Keratinocyte (primary cell): ENCODE measurements around the gene FAM162B. TPM values are rescaled to one million over a fixed set of nuclear protein-coding genes. Genes with fewer than 3 reads are reported as not detected.

Experiments used
- DNase-seq: peaks from one replicate; pipeline ENCODE4 v3.0.0-alpha.2; 2011; ENCODE audit warnings: low read depth, missing footprints, low spot score
- FAIRE-seq: peaks from 2 replicates; lab custom pipeline; 2011; peaks lifted over from hg19 to GRCh38; lab: Jason Lieb, UNC
- H2AFZ ChIP-seq: 2 replicates; pipeline ENCODE4 v1.6.0; 2012; ENCODE audit warnings: low read length, control low read depth, inconsistent platforms; ENCODE audit not compliant: control insufficient read depth
- H3K27ac ChIP-seq: 2 replicates; pipeline ENCODE4 v1.5.1; 2011; ENCODE audit warnings: low read length; ENCODE audit not compliant: control insufficient read depth, insufficient read depth
- H3K27me3 ChIP-seq: 3 replicates; pipeline ENCODE4 v1.6.0; 2011; ENCODE audit warnings: low read length; ENCODE audit not compliant: control insufficient read depth, insufficient read depth; ENCODE audit errors: extremely low read depth
- H3K36me3 ChIP-seq, 2 experiments: 2 replicates in 1 of 2; 3 replicates in 1 of 2; pipeline ENCODE4 v1.5.1; 2011; ENCODE audit warnings: low read length in 2 of 2, mild to moderate bottlenecking in 1 of 2; ENCODE audit not compliant: control insufficient read depth in 2 of 2, insufficient read depth in 2 of 2; ENCODE audit errors: extremely low read depth in 1 of 2
- H3K4me1 ChIP-seq: 3 replicates; pipeline ENCODE4 v1.5.1; 2011; ENCODE audit warnings: low read length; ENCODE audit not compliant: control insufficient read depth, insufficient read depth; ENCODE audit errors: extremely low read depth
- H3K4me2 ChIP-seq: 3 replicates; pipeline ENCODE4 v1.6.0; 2011; ENCODE audit warnings: low read depth, low read length; ENCODE audit not compliant: control insufficient read depth, insufficient read depth; ENCODE audit errors: extremely low read depth
- H3K4me3 ChIP-seq, 3 experiments: fragments of 200-600 bp in 1 of 3; sonication (generic) in 1 of 3; 2 replicates in 2 of 3; 3 replicates in 1 of 3; pipeline ENCODE4 v1.5.1; 2011 to 2016; ENCODE audit warnings: low read length in 3 of 3, mild to moderate bottlenecking in 3 of 3, control low read depth in 2 of 3, inconsistent platforms in 1 of 3, low read depth in 1 of 3, mixed read lengths in 1 of 3, mixed run types in 1 of 3, moderate library complexity in 1 of 3; ENCODE audit not compliant: control insufficient read depth in 2 of 3, insufficient read depth in 2 of 3; ENCODE audit errors: extremely low read depth in 1 of 3
- H3K79me2 ChIP-seq: 2 replicates; pipeline ENCODE4 v1.6.0; 2012; ENCODE audit warnings: low read length; ENCODE audit not compliant: control insufficient read depth, insufficient read depth
- H3K9ac ChIP-seq: 3 replicates; pipeline ENCODE4 v1.6.0; 2011; ENCODE audit warnings: low read length; ENCODE audit not compliant: control insufficient read depth, insufficient read depth; ENCODE audit errors: extremely low read depth
- H3K9me1 ChIP-seq: 3 replicates; pipeline ENCODE4 v1.6.0; 2011; ENCODE audit warnings: low read length; ENCODE audit not compliant: control insufficient read depth, insufficient read depth; ENCODE audit errors: extremely low read depth
- H3K9me3 ChIP-seq: 2 replicates; pipeline ENCODE4 v1.5.1; 2012; ENCODE audit warnings: low read depth, low read length; ENCODE audit not compliant: control insufficient read depth
- H4K20me1 ChIP-seq: 3 replicates; pipeline ENCODE4 v1.6.0; 2011; ENCODE audit warnings: low read length; ENCODE audit not compliant: control insufficient read depth, insufficient read depth; ENCODE audit errors: extremely low read depth
- CTCF ChIP-seq, 3 experiments: IDR thresholded peaks in 1 of 3; conservative IDR thresholded peaks in 1 of 3; optimal IDR thresholded peaks in 1 of 3; 2 replicates in 2 of 3; 3 replicates in 1 of 3; pipeline versions ENCODE3 to v1.5.1; 2011; ENCODE audit warnings: low read length in 3 of 3, mild to moderate bottlenecking in 3 of 3, moderate library complexity in 2 of 3, control low read depth in 1 of 3, inconsistent platforms in 1 of 3; ENCODE audit not compliant: insufficient read depth in 2 of 3; ENCODE audit errors: extremely low read depth in 1 of 3
- EZH2 ChIP-seq: IDR thresholded peaks from one replicate; pipeline ENCODE4 v1.6.1; 2012; ENCODE audit warnings: inconsistent platforms, mild to moderate bottlenecking, low read length, moderate library complexity
- dilution Hi-C: fragments of 300-500 bp; cut with MboI; formaldehyde crosslinking; loops from one replicate; pipeline ENCODE4 v1.7.0; 2020; ENCODE audit warnings: low sequenced_read_pairs; ENCODE audit not compliant: extremely low pct_ligation_motif_present
- polyA minus RNA-seq, 3 experiments: library from RNA; depleted of rRNA, polyadenylated mRNA; stranded (reverse); fragments of >200 nt; gene quantifications; 1 replicate in 1 of 3; 2 replicates in 1 of 3; 3 replicates in 1 of 3; pipeline ENCODE4 v1.2.3, GENCODE V29; 2011
- polyA plus RNA-seq, 5 experiments: library from polyadenylated mRNA; depleted of rRNA in 3 of 5; stranded (reverse) in 3 of 5; stranded (forward) in 1 of 5; unstranded in 1 of 5; fragments of >200 nt; gene quantifications; 1 replicate in 1 of 5; 2 replicates in 3 of 5; 3 replicates in 1 of 5; pipeline versions ENCODE4 v1.2.1 to v1.2.3, GENCODE V29; 2011 to 2012; ENCODE audit warnings: missing spikeins in 2 of 5, low read depth in 1 of 5, low replicate concordance in 1 of 5

The FAM162B gene
- polyA plus RNA-seq: not detected in 3 replicates
- polyA plus RNA-seq (2011; ENCODE audit: low read depth): not detected
- polyA plus RNA-seq (2011; cell fraction: cytosol; rRNA removed): not detected in 2 replicates
- polyA plus RNA-seq (2011; cell fraction: nucleus; rRNA removed): not detected in 2 replicates
- not detected in 2 replicates for polyA plus RNA-seq (2012; ENCODE audit: low replicate concordance)
- polyA minus RNA-seq: not detected in 3 replicates
- polyA minus RNA-seq (2011; cell fraction: cytosol; rRNA and poly(A)+ RNA removed): not detected
- not detected in 2 replicates for polyA minus RNA-seq (2011; cell fraction: nucleus; rRNA and poly(A)+ RNA removed)

DNA sequence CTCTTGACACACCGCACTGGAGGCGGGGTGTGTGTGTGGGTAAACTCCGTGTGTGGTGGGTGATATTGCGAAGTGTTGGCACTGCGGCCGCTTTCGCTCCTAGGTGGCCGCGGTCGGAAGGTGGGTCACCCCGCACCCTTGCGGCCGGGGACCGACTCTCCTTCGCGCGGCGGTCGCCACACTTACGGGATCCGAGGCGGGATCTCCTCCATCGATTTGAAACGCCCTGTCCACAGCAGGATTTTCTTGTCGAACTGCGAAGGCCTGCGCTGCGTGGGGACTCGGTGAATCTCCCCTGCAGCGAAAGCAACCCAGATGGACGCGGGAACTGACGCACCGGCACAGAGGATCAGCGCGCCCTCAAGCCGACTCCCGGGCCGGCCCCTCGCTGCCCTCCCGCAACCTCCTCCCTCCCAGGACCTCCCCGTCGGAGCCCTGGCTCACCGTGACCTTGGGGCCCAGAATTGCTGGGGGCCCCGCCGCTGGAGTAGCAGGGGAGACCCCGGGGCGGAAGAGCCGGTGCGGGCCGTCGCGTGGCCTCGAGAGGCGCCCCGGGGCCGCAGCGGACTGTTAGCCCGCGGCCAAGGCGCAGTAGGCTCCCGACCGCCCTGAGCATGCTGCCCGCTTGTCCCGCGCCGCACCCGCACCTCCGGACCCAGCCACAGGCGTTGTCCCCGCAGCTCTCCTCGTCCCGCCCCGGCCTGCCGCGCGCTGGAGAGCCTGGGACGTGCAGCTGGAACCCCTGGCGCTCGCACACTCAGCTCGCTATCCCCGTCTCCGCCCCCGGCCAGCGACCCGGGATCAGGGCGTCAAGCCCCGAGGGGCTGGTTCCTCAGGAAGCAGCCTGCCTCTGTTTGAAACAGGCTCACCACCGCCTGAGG, at the start of gene FAM162B:
TSS of gene FAM162B (minus strand) at position 759 of the 881 bp plus-strand sequence. CDS start at position 616, 143 bp downstream.
- H3K9me3 ChIP-seq: no peaks in the 10 kb centered on the region
- FAIRE-seq (no peak), DNase-seq (no peak)
- no peaks in the 10 kb centered on the region for H3K4me1 ChIP-seq
- peak within 1 kb of the TSS; percentile 62 for H3K4me2 ChIP-seq
- no peaks in the 10 kb centered on the region for H3K9me1 ChIP-seq
- peaks cover 31% of the 10 kb centered on the region for H3K27me3 ChIP-seq
- H4K20me1 ChIP-seq: peaks cover 3% of the 10 kb centered on the region
- no peaks in the 10 kb centered on the region for H3K36me3 ChIP-seq
- no peak within 1 kb of the TSS for H3K27ac ChIP-seq
- H2AFZ ChIP-seq: peak within 1 kb of the TSS; percentile 43
- TF ChIP-seq EZH2: peak; percentile 85
- no peak for TF ChIP-seq CTCF (optimal IDR thresholded peaks at IDR 0.05 in 1 of 3, IDR thresholded peaks at IDR 0.05 in 1 of 3, conservative IDR thresholded peaks at IDR 0.05 in 1 of 3; ENCODE audit: extremely low read depth in 1 of 3, insufficient read depth in 2 of 3, low read length in 3 of 3)
- dilution Hi-C loops: no loop called here
- peak within 1 kb of the TSS; percentile 12 to 53 (median 33) for H3K4me3 ChIP-seq
- H3K9ac ChIP-seq: no peak within 1 kb of the TSS
- H3K79me2 ChIP-seq: no peaks in the 10 kb centered on the region

GRCh38 chr6:116812051-116812650, 46.6 kb upstream of the FAM162B start:
- DNase-seq: no peak
- TF ChIP-seq CTCF (optimal IDR thresholded peaks at IDR 0.05 in 1 of 3, IDR thresholded peaks at IDR 0.05 in 1 of 3, conservative IDR thresholded peaks at IDR 0.05 in 1 of 3; ENCODE audit: extremely low read depth in 1 of 3, insufficient read depth in 2 of 3, low read length in 3 of 3) (no peak), EZH2 (no peak)
- Histone ChIP-seq H3K4me1 (no peaks in the 10 kb centered on the region), H3K9ac (no peak overlapping the region), H3K27me3 (no peaks in the 10 kb centered on the region), H3K4me3 (no peak overlapping the region), H3K36me3 (no peaks in the 10 kb centered on the region), H3K4me2 (no peak overlapping the region), H3K9me1 (no peaks in the 10 kb centered on the region), H2AFZ (no peak overlapping the region), H3K79me2 (no peaks in the 10 kb centered on the region), H3K27ac (no peak overlapping the region), H3K9me3 (no peaks in the 10 kb centered on the region), H4K20me1 (no peaks in the 10 kb centered on the region)
- no peak for FAIRE-seq
- dilution Hi-C loops: no loop called here
